HG03521 (cell line): ENCODE data around the gene TSPY1.
"Not testable (repeated sequence)": the region's sequence is repeated elsewhere in the genome, so short reads cannot be mapped to it uniquely, and the experiment has no call there.

Source experiments
- ATAC-seq: cut with Tn5 transposase; IDR thresholded peaks from one replicate; pipeline ENCODE4 v1.9.1; 2021; ENCODE audit warnings: mild to moderate bottlenecking, moderate library complexity; ENCODE audit not compliant: unreplicated experiment

The TSPY1 gene

GRCh38 chrY:9466655-9467054, at the start of gene TSPY1:
TSPY1 (plus strand) TSS chrY:9466955; CDS start chrY:9467001, 46 bp downstream.
- ATAC-seq, result not testable (repeated sequence)

- ATAC-seq, result not testable (repeated sequence)
Observed at GRCh38 chrY:9486967-9487366, 20.2 kb downstream of the TSPY1 start, which contains the start of gene TSPY9. TSPY9 (plus strand) TSS chrY:9487267; CDS start chrY:9487313, 46 bp downstream.

GRCh38 chrY:9504396-9504795, 37.6 kb downstream of the TSPY1 start:
- ATAC-seq, result not testable (repeated sequence)

GRCh38 chrY:9516287-9516686, 49.5 kb downstream of the TSPY1 start:
- not testable (repeated sequence) for ATAC-seq
